H9 (cell line): ENCODE results near the gene ASPM. TPM values are rescaled to one million over a fixed set of nuclear protein-coding genes. Genes with fewer than 3 reads are reported as not detected.

Experiments used
- DNase-seq: peaks from one replicate; pipeline ENCODE4 v3.0.0-alpha.2; 2017
- H2AFZ ChIP-seq: one replicate; pipeline ENCODE4 v1.6.1; 2013; ENCODE audit warnings: mild to moderate bottlenecking, low read length, control low read depth, moderate library complexity
- H2AK5ac ChIP-seq: 2 replicates; pipeline ENCODE4 v1.6.1; 2013; ENCODE audit warnings: low read length, control low read depth, mixed read lengths; ENCODE audit not compliant: insufficient read length
- H2BK120ac ChIP-seq: one replicate; pipeline ENCODE4 v1.6.1; 2013; ENCODE audit warnings: low read depth, mild to moderate bottlenecking, low read length, control low read depth, inconsistent platforms; ENCODE audit not compliant: poor library complexity, severe bottlenecking
- H2BK12ac ChIP-seq: 2 replicates; pipeline ENCODE4 v1.6.1; 2013; ENCODE audit warnings: low read length, control low read depth, mixed read lengths, low read depth; ENCODE audit not compliant: insufficient read length
- H2BK15ac ChIP-seq: 2 replicates; pipeline ENCODE4 v1.6.1; 2013; ENCODE audit warnings: low read depth, low read length, control low read depth
- H2BK20ac ChIP-seq: one replicate; pipeline ENCODE4 v1.6.1; 2013; ENCODE audit warnings: low read depth, mild to moderate bottlenecking, low read length, control low read depth, inconsistent platforms; ENCODE audit not compliant: poor library complexity, severe bottlenecking
- H2BK5ac ChIP-seq: 2 replicates; pipeline ENCODE4 v1.6.1; 2013; ENCODE audit warnings: low read length, control low read depth, mixed read lengths; ENCODE audit not compliant: insufficient read length
- H3K14ac ChIP-seq: 2 replicates; pipeline ENCODE4 v1.6.1; 2013; ENCODE audit warnings: low read length, control low read depth; ENCODE audit not compliant: insufficient read depth
- H3K18ac ChIP-seq: 2 replicates; pipeline ENCODE4 v1.6.1; 2013; ENCODE audit warnings: low read depth, mild to moderate bottlenecking, mixed read lengths, low read length, control low read depth; ENCODE audit not compliant: insufficient read length
- H3K23ac ChIP-seq: 2 replicates; pipeline ENCODE4 v1.6.1; 2013; ENCODE audit warnings: low read length, control low read depth, mixed read lengths, low read depth; ENCODE audit not compliant: insufficient read length
- H3K23me2 ChIP-seq: 2 replicates; pipeline ENCODE4 v1.6.1; 2013; ENCODE audit warnings: low read depth, mild to moderate bottlenecking, mixed read lengths, low read length, control low read depth; ENCODE audit not compliant: insufficient read length, poor library complexity, severe bottlenecking
- H3K27ac ChIP-seq: 2 replicates; pipeline ENCODE4 v1.5.1; 2013; ENCODE audit warnings: low read length, control low read depth, mixed read lengths, low read depth; ENCODE audit not compliant: insufficient read length
- H3K27me3 ChIP-seq: 2 replicates; pipeline ENCODE4 v1.6.1; 2013; ENCODE audit warnings: low read length, control low read depth, inconsistent platforms; ENCODE audit not compliant: insufficient read depth
- H3K4ac ChIP-seq: 2 replicates; pipeline ENCODE4 v1.6.1; 2013; ENCODE audit warnings: low read depth, mild to moderate bottlenecking, control low read depth, inconsistent platforms, low read length, moderate library complexity
- H3K4me1 ChIP-seq: 2 replicates; pipeline ENCODE4 v1.6.1; 2013; ENCODE audit warnings: low read length, control low read depth, inconsistent platforms; ENCODE audit not compliant: insufficient read depth
- H3K4me2 ChIP-seq: 2 replicates; pipeline ENCODE4 v1.6.1; 2013; ENCODE audit warnings: low read length, control low read depth, mixed read lengths; ENCODE audit not compliant: insufficient read length, insufficient read depth
- H3K56ac ChIP-seq: 2 replicates; pipeline ENCODE4 v1.6.1; 2013; ENCODE audit warnings: low read depth, mild to moderate bottlenecking, mixed read lengths, low read length, control low read depth; ENCODE audit not compliant: insufficient read length
- H3K79me1 ChIP-seq: 2 replicates; pipeline ENCODE4 v1.6.1; 2013; ENCODE audit warnings: low read depth, mild to moderate bottlenecking, moderate library complexity, low read length, control low read depth, inconsistent platforms; ENCODE audit not compliant: insufficient read depth, poor library complexity, severe bottlenecking
- H3K79me2 ChIP-seq: 2 replicates; pipeline ENCODE4 v1.6.1; 2013; ENCODE audit warnings: low read length, control low read depth, inconsistent platforms; ENCODE audit not compliant: insufficient read depth
- H3K9ac ChIP-seq: 2 replicates; pipeline ENCODE4 v1.6.1; 2013; ENCODE audit warnings: low read length, control low read depth, mixed read lengths; ENCODE audit not compliant: insufficient read length; ENCODE audit errors: extremely low read depth
- H3K9me3 ChIP-seq: one replicate; pipeline ENCODE4 v1.6.1; 2013; ENCODE audit warnings: low read depth, low read length, inconsistent platforms; ENCODE audit not compliant: control insufficient read depth
- H3T11ph ChIP-seq: one replicate; pipeline ENCODE4 v1.6.1; 2013; ENCODE audit warnings: mild to moderate bottlenecking, low read length, control low read depth, inconsistent platforms
- H4K20me1 ChIP-seq: one replicate; pipeline ENCODE4 v1.6.1; 2013; ENCODE audit not compliant: control insufficient read depth, insufficient read length, insufficient read depth
- H4K5ac ChIP-seq: 2 replicates; pipeline ENCODE4 v1.6.1; 2013; ENCODE audit warnings: low read depth, mild to moderate bottlenecking, mixed read lengths, low read length, control low read depth; ENCODE audit not compliant: insufficient read length
- H4K8ac ChIP-seq: replicated peaks from 2 replicates; pipeline ENCODE4 v1.6.1; 2013; ENCODE audit warnings: low read length, control low read depth, mixed read lengths, low read depth; ENCODE audit not compliant: insufficient read length
- H4K91ac ChIP-seq: 2 replicates; pipeline ENCODE4 v1.6.1; 2013; ENCODE audit warnings: low read depth, mild to moderate bottlenecking, moderate library complexity, mixed read lengths, low read length, control low read depth; ENCODE audit not compliant: insufficient read length
- H3K27ac Mint-ChIP-seq, 3 experiments: 2 replicates in 2 of 3; 3 replicates in 1 of 3; pipeline ENCODE4 v1.8.0; 2020 to 2021; ENCODE audit warnings: mixed read lengths in 3 of 3, mild to moderate bottlenecking in 1 of 3, moderate library complexity in 1 of 3
- H3K27me3 Mint-ChIP-seq: 2 replicates; pipeline ENCODE4 v1.8.0; 2021; ENCODE audit warnings: low read depth, mild to moderate bottlenecking, moderate library complexity, mixed read lengths
- H3K36me3 Mint-ChIP-seq, 3 experiments: 2 replicates in 2 of 3; 3 replicates in 1 of 3; pipeline ENCODE4 v1.8.0; 2020 to 2021; ENCODE audit warnings: low read depth in 3 of 3, mixed read lengths in 3 of 3; ENCODE audit not compliant: insufficient read depth in 1 of 3
- H3K4me1 Mint-ChIP-seq, 2 experiments: 2 replicates each; pipeline ENCODE4 v1.8.0; 2020; ENCODE audit warnings: mixed read lengths in 2 of 2
- H3K4me3 Mint-ChIP-seq, 2 experiments: 2 replicates in 1 of 2; 3 replicates in 1 of 2; pipeline ENCODE4 v1.8.0; 2020 to 2021; ENCODE audit warnings: mild to moderate bottlenecking in 2 of 2, mixed read lengths in 2 of 2, moderate library complexity in 1 of 2
- H3K9me3 Mint-ChIP-seq, 2 experiments: 2 replicates in 1 of 2; 3 replicates in 1 of 2; pipeline ENCODE4 v1.8.0; 2020; ENCODE audit warnings: mild to moderate bottlenecking in 2 of 2, mixed read lengths in 2 of 2, moderate library complexity in 1 of 2
- CTCF ChIP-seq: fragments of 200-600 bp; sonication (generic); conservative IDR thresholded peaks from 3 replicates; pipeline ENCODE4 v1.8.0; 2021; ENCODE audit warnings: antibody characterized with exemption, mild to moderate bottlenecking
- WGBS: extraction: QIAGEN DNeasy Blood & Tissue Kit; methylation state at CpG from one replicate; pipeline ENCODE4 v1.1.7; 2013; ENCODE audit warnings: missing lambda C conversion rate, low lambda C conversion rate, mixed read lengths; ENCODE audit not compliant: insufficient read length; ENCODE audit errors: extremely low coverage; 5-methylcytosine and 5-hydroxymethylcytosine counted together
- total RNA-seq: library from RNA; stranded (reverse); gene quantifications from 2 replicates; pipeline ENCODE4 v1.2.1, GENCODE V29; 2021

Gene ASPM
- total RNA-seq, 1 experiment from 2014 or later, result 34.9 TPM

- no peak overlapping the region for H3K23ac ChIP-seq
- Mint-ChIP-seq H3K27ac (no peak overlapping the region), H3K9me3 (no peaks in the 10 kb centered on the region), H3K4me3 (no peak overlapping the region), H3K36me3 (peaks cover 0 to 26% (median 15%) of the 10 kb centered on the region in 3 experiments; a peak in 6 of 7 replicates), H3K4me1 (no peaks in the 10 kb centered on the region), H3K27me3 (no peaks in the 10 kb centered on the region)
- H4K8ac ChIP-seq, result no peak overlapping the region
- H3K79me1 ChIP-seq, result no peaks in the 10 kb centered on the region
- H3K4me1 ChIP-seq, result no peaks in the 10 kb centered on the region
- H4K5ac ChIP-seq, result no peak overlapping the region
- no peaks in the 10 kb centered on the region for H3K27me3 ChIP-seq
- no peaks in the 10 kb centered on the region for H3K79me2 ChIP-seq
- no peak overlapping the region for H3K4ac ChIP-seq
- no peak for DNase-seq
- H3K56ac ChIP-seq, result no peak overlapping the region
- no peaks in the 10 kb centered on the region for H3K9me3 ChIP-seq
- no peak overlapping the region for H2BK20ac ChIP-seq
- no peak overlapping the region for H2BK120ac ChIP-seq
- H3K9ac ChIP-seq, result no peak overlapping the region
- H4K91ac ChIP-seq, result no peak overlapping the region
- WGBS, result no CpG with 5 or more reads among the region's 1 CpG
- no peak overlapping the region for H3K4me2 ChIP-seq
- no peak overlapping the region for H3T11ph ChIP-seq
- no peak overlapping the region for H2AFZ ChIP-seq
- no peak overlapping the region for H3K14ac ChIP-seq
- no peak overlapping the region for H2BK15ac ChIP-seq
- H2AK5ac ChIP-seq, result no peak overlapping the region
- no peak overlapping the region for H3K27ac ChIP-seq
- TF ChIP-seq CTCF, result no peak
- H3K23me2 ChIP-seq, result no peaks in the 10 kb centered on the region
- no peak overlapping the region for H2BK12ac ChIP-seq
- H3K18ac ChIP-seq, result no peak overlapping the region
- H2BK5ac ChIP-seq, result no peak overlapping the region
- H4K20me1 ChIP-seq, result no peaks in the 10 kb centered on the region
Measured at GRCh38 chr1:197178998-197179397, 32.5 kb upstream of the ASPM start.
